Lung (tissue), 12 donors: Measurements from ENCODE around the gene UNC45B. TPM values are rescaled to one million over a fixed set of nuclear protein-coding genes. Genes with fewer than 3 reads are reported as not detected.
A peak's percentile ranks its signal among the peaks of the same experiment; 100 is the strongest.
"Not testable (repeated sequence)": the region's sequence is repeated elsewhere in the genome, so short reads cannot be mapped to it uniquely, and the experiment has no call there.

Experiments
- ATAC-seq: fragments of 200-7000 bp; cut with Tn5 transposase; one replicate; pipeline ENCODE4 v1.9.1; 2020; ENCODE audit warnings: moderate number of reproducible peaks; ENCODE audit not compliant: insufficient read depth, low FRiP score
- DNase-seq, 3 donors: peaks; one replicate each; pipeline ENCODE4 v3.0.0-alpha.2; 2013 to 2017
- H3K27ac ChIP-seq, 2 donors: one replicate each; pipeline ENCODE4 v1.5.1; 2013; ENCODE audit warnings: mild to moderate bottlenecking in 2 of 2, moderate library complexity in 2 of 2, control low read depth in 1 of 2, inconsistent platforms in 1 of 2, low read depth in 1 of 2, low read length in 1 of 2
- H3K27me3 ChIP-seq, 3 donors: one replicate each; pipeline ENCODE4 v1.5.1; 2013; ENCODE audit warnings: low read length in 2 of 3; ENCODE audit not compliant: control insufficient read depth in 3 of 3, insufficient read depth in 3 of 3
- H3K36me3 ChIP-seq, 4 donors: one replicate each; pipeline ENCODE4 v1.5.1; 2013; ENCODE audit warnings: low read length in 4 of 4, mild to moderate bottlenecking in 1 of 4, moderate library complexity in 1 of 4; ENCODE audit not compliant: control insufficient read depth in 4 of 4, insufficient read depth in 4 of 4
- H3K4me1 ChIP-seq, 5 donors: one replicate each; pipeline ENCODE4 v1.5.1; 2013; ENCODE audit warnings: low read length in 5 of 5, mild to moderate bottlenecking in 2 of 5, moderate library complexity in 1 of 5; ENCODE audit not compliant: control insufficient read depth in 5 of 5, insufficient read depth in 5 of 5
- H3K4me3 ChIP-seq: one replicate; pipeline ENCODE4 v1.5.1; 2013; ENCODE audit warnings: mild to moderate bottlenecking, control low read depth, moderate library complexity
- H3K9ac ChIP-seq, 2 donors: one replicate each; pipeline ENCODE4 v1.5.1; 2013; ENCODE audit warnings: low read length in 2 of 2, control low read depth in 1 of 2; ENCODE audit not compliant: insufficient read depth in 1 of 2
- H3K9me3 ChIP-seq, 4 donors: one replicate each; pipeline ENCODE4 v1.5.1; 2013; ENCODE audit warnings: low read length in 3 of 4, mild to moderate bottlenecking in 1 of 4, moderate library complexity in 1 of 4; ENCODE audit not compliant: control insufficient read depth in 4 of 4, insufficient read depth in 3 of 4
- WGBS, 2 donors: extraction: QIAGEN DNeasy Blood & Tissue Kit; methylation state at CpG; one replicate each; pipeline ENCODE4 v1.1.7; 2013; 5-methylcytosine and 5-hydroxymethylcytosine counted together
- polyA plus RNA-seq, 2 donors: library from polyadenylated mRNA; stranded (reverse); fragments of 200-250 nt; gene quantifications; one replicate each; pipeline ENCODE4 v1.2.1, GENCODE V29; 2013
- total RNA-seq, 2 donors: library from RNA; depleted of rRNA in 1 of 2; stranded (reverse); fragments of >200 nt in 1 of 2; gene quantifications; one replicate each; pipeline ENCODE4 v1.2.1, GENCODE V29; 2014 to 2021
- TF ChIP-seq, protein P1 (sequence below): IDR thresholded peaks from 2 replicates; pipeline ENCODE4 v1.5.1; 2012; ENCODE audit warnings: mild to moderate bottlenecking; ENCODE audit errors: control extremely low read depth, extremely low read depth
- donor health status: control.
- donor health status: control.
- donor health status: Bipolar disorder and iron deficiency.
- donor health status: healthy.
- donor health status: DM: yes; HTN: yes; CAD: no.

Gene UNC45B
- total and polyA plus RNA-seq, 4 donors, result 0.06 to 1.6 (median 0.29) TPM

DNA sequence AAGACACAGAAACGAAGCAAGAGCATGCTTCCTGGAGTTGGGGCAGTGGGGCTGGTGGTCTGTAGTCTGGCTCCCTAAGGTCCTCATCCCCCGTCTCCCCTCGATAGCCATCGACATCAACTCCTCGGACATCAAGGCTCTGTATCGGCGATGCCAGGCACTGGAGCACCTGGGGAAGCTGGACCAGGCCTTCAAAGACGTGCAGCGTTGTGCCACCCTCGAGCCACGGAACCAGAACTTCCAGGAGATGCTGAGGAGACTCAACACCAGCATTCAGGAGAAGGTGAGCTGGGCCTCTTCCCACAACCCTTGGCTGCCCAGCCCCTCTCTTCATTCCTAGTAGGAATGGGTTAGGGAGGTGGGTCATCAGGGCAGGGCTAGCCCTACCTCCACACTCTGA is 2.3 kb downstream of the UNC45B start:
- no peak overlapping the region for H3K27ac ChIP-seq
- DNase-seq, result no peak
- 94 to 96% methylated on average over 11 of the region's 11 CpGs for WGBS, 2 donors
- H3K9me3 ChIP-seq, result no peaks in the 10 kb centered on the region
- no peak overlapping the region for H3K4me3 ChIP-seq
- TF ChIP-seq, protein P1, sequence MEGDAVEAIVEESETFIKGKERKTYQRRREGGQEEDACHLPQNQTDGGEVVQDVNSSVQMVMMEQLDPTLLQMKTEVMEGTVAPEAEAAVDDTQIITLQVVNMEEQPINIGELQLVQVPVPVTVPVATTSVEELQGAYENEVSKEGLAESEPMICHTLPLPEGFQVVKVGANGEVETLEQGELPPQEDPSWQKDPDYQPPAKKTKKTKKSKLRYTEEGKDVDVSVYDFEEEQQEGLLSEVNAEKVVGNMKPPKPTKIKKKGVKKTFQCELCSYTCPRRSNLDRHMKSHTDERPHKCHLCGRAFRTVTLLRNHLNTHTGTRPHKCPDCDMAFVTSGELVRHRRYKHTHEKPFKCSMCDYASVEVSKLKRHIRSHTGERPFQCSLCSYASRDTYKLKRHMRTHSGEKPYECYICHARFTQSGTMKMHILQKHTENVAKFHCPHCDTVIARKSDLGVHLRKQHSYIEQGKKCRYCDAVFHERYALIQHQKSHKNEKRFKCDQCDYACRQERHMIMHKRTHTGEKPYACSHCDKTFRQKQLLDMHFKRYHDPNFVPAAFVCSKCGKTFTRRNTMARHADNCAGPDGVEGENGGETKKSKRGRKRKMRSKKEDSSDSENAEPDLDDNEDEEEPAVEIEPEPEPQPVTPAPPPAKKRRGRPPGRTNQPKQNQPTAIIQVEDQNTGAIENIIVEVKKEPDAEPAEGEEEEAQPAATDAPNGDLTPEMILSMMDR, result no peak
- peaks cover 0 to 17% (median 3%) of the 10 kb centered on the region in 5 donors for H3K4me1 ChIP-seq
- peaks cover 0 to 6% (median 3%) of the 10 kb centered on the region in 3 donors for H3K27me3 ChIP-seq
- no peak for ATAC-seq
- peaks cover 0 to 3% (median 0%) of the 10 kb centered on the region in 4 donors for H3K36me3 ChIP-seq
- no peak overlapping the region for H3K9ac ChIP-seq

DNA sequence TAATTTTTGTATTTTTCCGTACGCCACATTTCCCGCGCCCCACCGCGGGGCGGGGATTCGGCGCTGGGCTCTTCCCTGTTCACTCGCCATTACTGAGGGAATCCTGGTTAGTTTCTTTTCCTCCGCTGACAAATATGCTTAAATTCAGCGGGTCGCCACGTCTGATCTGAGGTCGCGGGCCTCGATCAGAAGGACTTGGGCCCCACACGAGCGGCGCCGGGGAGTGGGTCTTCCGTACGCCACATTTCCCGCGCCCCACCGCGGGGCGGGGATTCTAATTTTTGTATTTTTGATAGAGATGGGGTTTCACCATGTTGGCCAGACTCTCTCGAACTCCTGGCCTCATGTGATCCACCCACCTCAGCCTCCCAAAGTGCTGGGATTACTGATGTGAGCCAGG is 3.5 kb downstream of the UNC45B start:
- not testable (repeated sequence) for H3K9me3 ChIP-seq, ATAC-seq, H3K27me3 ChIP-seq, H3K4me3 ChIP-seq, DNase-seq, H3K9ac ChIP-seq, H3K36me3 ChIP-seq, H3K27ac ChIP-seq
- peaks cover 0 to 17% (median 3%) of the 10 kb centered on the region in 5 donors for H3K4me1 ChIP-seq
- 91 to 93% methylated on average over 29 of the region's 29 CpGs for WGBS, 2 donors

DNA sequence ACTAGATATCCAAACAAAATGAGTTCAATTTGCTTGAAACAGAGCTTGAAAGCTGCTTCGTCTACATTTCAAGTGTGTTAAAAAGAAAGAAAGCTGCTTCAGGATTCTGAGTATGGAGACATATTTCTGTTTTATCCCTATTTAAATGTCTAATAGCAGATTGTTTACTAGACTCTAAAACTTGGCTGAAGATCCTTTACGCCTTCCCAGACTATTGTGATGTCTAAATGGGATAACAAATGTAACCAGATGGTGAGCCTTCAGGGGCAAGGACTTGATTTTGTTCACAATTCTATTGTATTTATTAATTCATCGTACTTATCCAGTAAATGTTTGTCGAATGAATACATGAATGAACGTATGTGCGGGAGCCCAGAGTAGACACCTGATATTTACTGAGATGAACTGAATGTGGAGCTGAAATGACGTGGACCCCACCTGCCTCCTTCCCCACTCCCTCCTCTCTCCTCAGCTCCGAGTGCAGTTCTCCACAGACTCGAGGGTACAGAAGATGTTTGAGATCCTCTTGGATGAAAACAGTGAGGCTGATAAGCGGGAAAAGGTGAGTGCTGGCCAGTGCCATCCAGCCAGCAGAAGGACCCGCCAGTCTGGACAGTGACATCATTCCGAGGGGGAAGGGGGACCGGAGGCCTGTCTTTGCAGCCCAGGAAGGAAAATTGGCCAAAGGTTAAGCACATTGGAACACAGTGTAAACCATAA is 5.0 kb downstream of the UNC45B start:
- H3K9ac ChIP-seq, result no peak overlapping the region
- WGBS, 2 donors, result 58 to 74% methylated on average over 13 of the region's 13 CpGs

More for the DNA sequence above, 5.0 kb downstream of the UNC45B start:
- Histone ChIP-seq H3K9me3 (no peaks in the 10 kb centered on the region), H3K4me3 (no peak overlapping the region), H3K27me3 (peaks cover 0 to 6% (median 0%) of the 10 kb centered on the region in 3 donors), H3K4me1 (peaks cover 0 to 17% (median 3%) of the 10 kb centered on the region in 5 donors), H3K27ac (no peak overlapping the region), H3K36me3 (peaks cover 0 to 3% (median 0%) of the 10 kb centered on the region in 4 donors)
- TF ChIP-seq, protein P1, result no peak
- DNase-seq, result peak in 2 of 3 donors; percentile 68 to 84
- ATAC-seq, result no peak
